Left lung (tissue), 14 donors: ENCODE measurements around the gene PAX7. TPM values are rescaled to one million over a fixed set of nuclear protein-coding genes. Genes with fewer than 3 reads are reported as not detected.
A peak's percentile ranks its signal among the peaks of the same experiment; 100 is the strongest.
"Not testable (repeated sequence)": the region's sequence is repeated elsewhere in the genome, so short reads cannot be mapped to it uniquely, and the experiment has no call there.

ENCODE experiments used
- ATAC-seq: fragments of 200-7000 bp; cut with Tn5 transposase; one replicate; pipeline ENCODE4 v1.9.1; 2020; ENCODE audit warnings: moderate library complexity
- DNase-seq, 4 donors: peaks; one replicate each; pipeline ENCODE4 v3.0.0-alpha.2; 2013 to 2020
- H3K27ac ChIP-seq, 2 donors: fragments of 200-600 bp; sonication (generic) in 1 of 2; one replicate each; pipeline versions ENCODE4 v1.5.0 to v1.8.0; 2020 to 2021
- H3K27me3 ChIP-seq, 2 donors: fragments of 200-600 bp; sonication (generic) in 1 of 2; one replicate each; pipeline versions ENCODE4 v1.5.0 to v1.8.0; 2020 to 2021
- H3K36me3 ChIP-seq, 2 donors: fragments of 200-600 bp; sonication (generic) in 1 of 2; one replicate each; pipeline versions ENCODE4 v1.5.0 to v1.8.0; 2020 to 2021
- H3K4me1 ChIP-seq, 2 donors: fragments of 200-600 bp; one replicate each; pipeline ENCODE4 v1.8.0; 2021
- H3K4me3 ChIP-seq, 2 donors: fragments of 200-600 bp; sonication (generic) in 1 of 2; one replicate each; pipeline versions ENCODE4 v1.5.0 to v1.8.0; 2020 to 2021; ENCODE audit warnings: mild to moderate bottlenecking in 1 of 2
- H3K9me3 ChIP-seq, 2 donors: fragments of 200-600 bp; sonication (generic) in 1 of 2; one replicate each; pipeline versions ENCODE4 v1.5.0 to v1.8.0; 2020 to 2021
- intact Hi-C, 2 donors: fragments of 100-400 bp; cut with DNase I; formaldehyde crosslinking; loops; one replicate each; pipeline versions ENCODE4 v1.11.2 to v1.14.2; 2022
- long read RNA-seq, 12 donors: library from polyadenylated mRNA in 2 of 12; unstranded in 2 of 12; transcript quantifications; one replicate each; pipeline ENCODE4 v2.0.0 and lab custom pipeline, GENCODE V29; 2019 to 2026
- polyA plus RNA-seq, 6 donors: library from polyadenylated mRNA; unstranded; fragments of 120-200 nt; gene quantifications; one replicate each; pipeline ENCODE4 v1.2.1, GENCODE V29; 2013; ENCODE audit not compliant: insufficient read length in 6 of 6
- total RNA-seq, 2 donors: library from RNA; stranded (reverse); fragmentation: NEBNext Ultra II Directional; extraction: Animal tissue kit (Norgen Biotek cat#: 25700); gene quantifications; one replicate each; pipeline ENCODE4 v1.2.1, GENCODE V29; 2021
- TF ChIP-seq, protein P1 (sequence below), 2 donors: fragments of 200-600 bp; sonication (generic) in 1 of 2; IDR thresholded peaks; one replicate each; pipeline versions ENCODE4 v1.5.0 to v1.8.0; 2021; ENCODE audit warnings: antibody characterized with exemption in 2 of 2
- donor health status: DM: no; HTN: yes; CAD: no.
- donor health status: DM: no; HTN: no; CAD: no.

Gene PAX7
- total RNA-seq (not detected), polyA plus RNA-seq (under 1 TPM in 1 of 6 donors, not detected in 5; 0.03 TPM)
- long read RNA-seq, donor 1, result 0 reads
- long read RNA-seq, donor 2, result 0 reads
- long read RNA-seq, donor 3, result 0 reads
- long read RNA-seq, donor 4, result 0 reads
- long read RNA-seq, donor 5, result 0 reads
- long read RNA-seq, donor 6, result 0 reads
- long read RNA-seq, donor 7, result 0 reads
- long read RNA-seq, donor 8, result 0 reads
- long read RNA-seq, donor 9, result 0 reads
- long read RNA-seq, donor 10, result 0 reads
- long read RNA-seq, donor 11, full-length matches to known transcripts, result 1 of 1 reads
- long read RNA-seq, donor 11, partial matches to known transcripts, result 0 of 1 reads
- long read RNA-seq, donor 11, other reads (novel, unspliced or antisense), result 0 of 1 reads
- long read RNA-seq, donor 12, result 0 reads

DNA sequence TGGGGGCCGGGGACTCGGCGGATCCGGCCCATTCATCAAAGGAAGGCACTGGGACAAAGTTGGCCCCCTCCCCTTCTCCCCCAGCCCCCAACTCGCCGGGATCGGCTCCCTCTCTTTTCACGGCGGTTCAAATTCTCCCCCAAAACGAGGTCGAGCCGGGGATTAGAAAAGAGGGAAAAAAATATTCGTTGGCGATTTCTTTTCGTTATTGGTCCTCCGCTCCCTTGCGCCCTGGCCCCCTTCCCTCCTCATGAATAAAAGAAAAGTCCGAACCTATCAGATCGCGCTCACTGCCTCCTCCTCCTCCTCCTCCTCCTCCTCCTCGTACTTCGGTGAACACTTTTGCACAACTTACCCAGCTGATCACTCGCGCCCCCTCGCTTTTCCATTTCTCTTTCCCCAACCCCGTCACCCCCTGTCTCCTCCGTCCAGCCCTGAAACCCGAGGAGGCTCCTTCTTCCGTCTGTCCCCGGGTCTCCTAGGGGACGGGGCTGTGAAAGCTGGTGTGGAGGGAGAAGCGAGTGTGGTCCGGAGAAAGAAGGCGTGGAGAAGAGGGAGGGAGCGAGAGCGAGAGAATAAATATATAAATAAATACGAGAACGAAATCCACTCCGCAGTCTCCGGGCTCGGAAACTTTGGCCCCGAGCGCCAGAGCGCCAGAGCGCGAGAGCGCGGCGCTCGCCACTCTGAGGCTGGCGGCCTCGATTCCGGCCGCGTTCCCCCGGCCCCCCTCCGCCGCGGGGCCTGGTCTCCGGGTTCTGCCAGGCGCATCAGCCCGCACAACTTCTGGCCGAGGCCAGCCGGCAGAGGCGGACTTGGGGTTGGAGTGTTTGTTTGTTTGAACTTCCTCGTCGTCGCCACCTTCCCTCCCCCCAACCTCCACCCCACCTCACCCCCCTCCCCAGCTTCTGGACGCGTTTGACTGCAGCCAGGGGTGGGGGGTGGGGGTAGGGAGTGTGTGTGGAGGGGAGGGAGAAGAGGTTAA, at the start of gene PAX7:
Gene PAX7 (plus strand): TSS at position 336 of the 985 bp plus-strand sequence. CDS start 758 bp downstream, outside the sequence.
- peaks cover 81 to 100% of the 10 kb centered on the region in 2 donors for H3K27me3 ChIP-seq
- no peak within 1 kb of the TSS for H3K4me3 ChIP-seq
- no peak within 1 kb of the TSS for H3K27ac ChIP-seq
- TF ChIP-seq, protein P1, sequence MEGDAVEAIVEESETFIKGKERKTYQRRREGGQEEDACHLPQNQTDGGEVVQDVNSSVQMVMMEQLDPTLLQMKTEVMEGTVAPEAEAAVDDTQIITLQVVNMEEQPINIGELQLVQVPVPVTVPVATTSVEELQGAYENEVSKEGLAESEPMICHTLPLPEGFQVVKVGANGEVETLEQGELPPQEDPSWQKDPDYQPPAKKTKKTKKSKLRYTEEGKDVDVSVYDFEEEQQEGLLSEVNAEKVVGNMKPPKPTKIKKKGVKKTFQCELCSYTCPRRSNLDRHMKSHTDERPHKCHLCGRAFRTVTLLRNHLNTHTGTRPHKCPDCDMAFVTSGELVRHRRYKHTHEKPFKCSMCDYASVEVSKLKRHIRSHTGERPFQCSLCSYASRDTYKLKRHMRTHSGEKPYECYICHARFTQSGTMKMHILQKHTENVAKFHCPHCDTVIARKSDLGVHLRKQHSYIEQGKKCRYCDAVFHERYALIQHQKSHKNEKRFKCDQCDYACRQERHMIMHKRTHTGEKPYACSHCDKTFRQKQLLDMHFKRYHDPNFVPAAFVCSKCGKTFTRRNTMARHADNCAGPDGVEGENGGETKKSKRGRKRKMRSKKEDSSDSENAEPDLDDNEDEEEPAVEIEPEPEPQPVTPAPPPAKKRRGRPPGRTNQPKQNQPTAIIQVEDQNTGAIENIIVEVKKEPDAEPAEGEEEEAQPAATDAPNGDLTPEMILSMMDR (IDR thresholded peaks at IDR 0.05), result no peak
- peaks cover 3 to 12% of the 10 kb centered on the region in 2 donors for H3K4me1 ChIP-seq
- intact Hi-C loops, result no loop called here
- DNase-seq, result peak in 1 of 4 donors; percentile 28
- H3K36me3 ChIP-seq, result no peaks in the 10 kb centered on the region
- no peaks in the 10 kb centered on the region for H3K9me3 ChIP-seq
- no peak for ATAC-seq

DNA sequence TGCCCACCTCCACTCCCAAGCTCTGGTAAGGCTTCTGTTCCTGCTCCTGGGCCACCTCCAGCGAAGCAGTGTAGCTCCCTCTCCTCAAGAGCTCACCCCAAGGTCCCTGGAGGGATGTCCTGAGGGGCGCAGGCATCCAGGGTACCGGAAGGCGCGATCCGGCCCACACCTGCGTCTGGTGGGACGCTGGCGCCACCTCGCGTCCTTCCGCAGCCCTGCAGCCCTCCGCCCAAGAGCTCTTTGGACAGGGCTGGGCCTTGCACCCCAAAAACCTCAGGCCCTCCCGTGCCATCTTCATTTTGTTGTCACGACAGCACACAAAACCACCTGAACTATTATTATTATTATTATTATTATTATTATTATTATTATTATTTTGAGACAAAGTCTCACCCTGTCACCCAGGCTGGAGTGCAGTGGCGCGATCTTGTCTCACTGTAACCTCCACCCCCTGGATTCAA, 49.2 kb upstream of the PAX7 start:
- no peaks in the 10 kb centered on the region for H3K4me1 ChIP-seq
- peaks cover 0 to 44% of the 10 kb centered on the region in 2 donors for H3K27me3 ChIP-seq
- TF ChIP-seq, protein P1 (IDR thresholded peaks at IDR 0.05), result peak; percentile 52 to 53
- ATAC-seq (peak; percentile 76), DNase-seq (peak in 1 of 4 donors; percentile 71)
- H3K4me3 ChIP-seq, result no peak overlapping the region
- H3K36me3 ChIP-seq, result no peaks in the 10 kb centered on the region
- no peaks in the 10 kb centered on the region for H3K9me3 ChIP-seq
- H3K27ac ChIP-seq, result no peak overlapping the region
- intact Hi-C loops, result no loop called here

DNA sequence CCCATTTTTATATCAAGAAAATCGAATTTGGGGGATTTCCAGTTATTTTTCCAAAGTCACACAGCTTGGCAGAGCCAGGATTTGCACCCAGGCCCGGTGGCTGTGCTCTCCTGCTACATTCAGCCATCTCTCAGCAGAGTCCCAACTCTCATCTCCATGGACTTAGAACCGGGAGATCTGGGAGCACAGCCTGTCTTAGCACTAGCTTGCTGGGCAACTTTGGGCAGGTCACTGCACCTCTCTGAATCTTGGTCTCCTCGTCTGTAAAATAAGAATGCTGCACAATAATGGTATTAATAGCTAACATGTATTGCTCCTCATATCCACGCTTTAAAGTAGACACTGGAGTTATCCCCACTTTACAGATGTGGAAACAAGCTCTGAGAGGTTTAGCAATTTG, 47.8 kb upstream of the PAX7 start:
- ATAC-seq, result no peak
- DNase-seq, result no peak
- H3K4me1 ChIP-seq, result no peaks in the 10 kb centered on the region
- H3K36me3 ChIP-seq, result no peaks in the 10 kb centered on the region
- no peak overlapping the region for H3K27ac ChIP-seq
- H3K9me3 ChIP-seq, result no peaks in the 10 kb centered on the region
- peaks cover 0 to 57% of the 10 kb centered on the region in 2 donors for H3K27me3 ChIP-seq
- TF ChIP-seq, protein P1 (IDR thresholded peaks at IDR 0.05), result no peak
- no peak overlapping the region for H3K4me3 ChIP-seq
- intact Hi-C loops, result no loop called here

DNA sequence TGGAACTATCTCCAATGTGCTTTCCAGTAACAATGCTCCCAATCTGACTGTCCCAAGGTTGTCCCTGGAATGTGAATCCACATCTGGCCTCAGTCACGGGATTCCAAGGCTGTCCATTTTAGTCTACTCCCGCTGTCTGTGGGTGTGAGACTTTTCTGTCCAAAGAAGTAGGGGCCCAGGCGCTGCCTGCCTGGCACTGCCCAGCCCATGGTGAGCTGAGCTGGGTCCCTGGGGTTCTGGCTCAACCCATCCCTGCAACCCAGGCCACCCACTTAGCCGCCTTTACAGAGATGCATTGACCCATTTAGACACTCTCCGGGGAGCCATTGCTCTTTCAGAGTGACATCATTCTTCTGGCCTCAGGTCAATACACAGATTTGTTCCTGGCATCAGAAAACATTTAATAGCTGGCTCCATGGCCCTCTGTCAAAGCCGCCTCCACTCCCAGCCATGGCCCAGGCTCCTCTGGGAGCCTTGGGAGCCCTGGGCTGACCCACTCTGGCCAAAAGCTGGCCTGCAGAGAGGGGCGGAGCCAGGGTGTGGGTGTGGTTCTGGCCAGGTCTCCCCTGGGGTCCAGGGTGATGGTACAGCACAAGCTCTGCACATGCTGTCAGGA, 47.2 kb upstream of the PAX7 start:
- Histone ChIP-seq H3K27me3 (peaks cover 0 to 62% of the 10 kb centered on the region in 2 donors), H3K36me3 (no peaks in the 10 kb centered on the region), H3K27ac (no peak overlapping the region), H3K9me3 (no peaks in the 10 kb centered on the region), H3K4me3 (no peak overlapping the region), H3K4me1 (no peaks in the 10 kb centered on the region)
- ATAC-seq, result peak; percentile 18
- intact Hi-C loops, result no loop called here
- DNase-seq, result no peak
- TF ChIP-seq, protein P1 (IDR thresholded peaks at IDR 0.05), result no peak

DNA sequence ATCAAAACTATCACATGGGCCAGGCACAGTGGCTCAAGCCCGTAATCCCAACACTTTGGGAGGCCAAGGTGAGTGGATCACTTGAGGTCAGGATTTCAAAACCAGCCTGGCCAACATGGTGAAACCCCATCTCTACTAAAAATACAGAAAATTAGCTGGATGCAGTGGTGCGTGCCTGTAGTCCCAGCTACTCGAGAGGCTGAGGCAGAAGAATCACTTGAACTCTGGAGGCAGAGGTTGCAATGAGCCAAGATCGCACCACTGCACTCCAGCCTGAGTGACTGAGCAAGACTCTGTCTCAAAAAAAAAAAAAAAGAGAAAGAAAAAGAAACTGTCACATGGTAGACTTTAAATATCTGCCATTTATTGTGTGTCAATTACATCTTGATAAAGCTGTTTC, 44.6 kb upstream of the PAX7 start:
- H3K4me1 ChIP-seq, H3K4me3 ChIP-seq, intact Hi-C loops, H3K36me3 ChIP-seq, DNase-seq, ATAC-seq, H3K9me3 ChIP-seq, H3K27ac ChIP-seq: not testable (repeated sequence)
- peaks cover 0 to 62% of the 10 kb centered on the region in 2 donors for H3K27me3 ChIP-seq
